ENCODE measurements around the gene MDC1. TPM values are rescaled to one million over a fixed set of nuclear protein-coding genes. Genes with fewer than 3 reads are reported as not detected.

The MDC1 gene
- total and polyA plus RNA-seq, 2 of the 13 experiments (the other 11 are each of a cell fraction or from before 2014, with no cell fraction given), result 8.4 to 14.0 TPM

DNA sequence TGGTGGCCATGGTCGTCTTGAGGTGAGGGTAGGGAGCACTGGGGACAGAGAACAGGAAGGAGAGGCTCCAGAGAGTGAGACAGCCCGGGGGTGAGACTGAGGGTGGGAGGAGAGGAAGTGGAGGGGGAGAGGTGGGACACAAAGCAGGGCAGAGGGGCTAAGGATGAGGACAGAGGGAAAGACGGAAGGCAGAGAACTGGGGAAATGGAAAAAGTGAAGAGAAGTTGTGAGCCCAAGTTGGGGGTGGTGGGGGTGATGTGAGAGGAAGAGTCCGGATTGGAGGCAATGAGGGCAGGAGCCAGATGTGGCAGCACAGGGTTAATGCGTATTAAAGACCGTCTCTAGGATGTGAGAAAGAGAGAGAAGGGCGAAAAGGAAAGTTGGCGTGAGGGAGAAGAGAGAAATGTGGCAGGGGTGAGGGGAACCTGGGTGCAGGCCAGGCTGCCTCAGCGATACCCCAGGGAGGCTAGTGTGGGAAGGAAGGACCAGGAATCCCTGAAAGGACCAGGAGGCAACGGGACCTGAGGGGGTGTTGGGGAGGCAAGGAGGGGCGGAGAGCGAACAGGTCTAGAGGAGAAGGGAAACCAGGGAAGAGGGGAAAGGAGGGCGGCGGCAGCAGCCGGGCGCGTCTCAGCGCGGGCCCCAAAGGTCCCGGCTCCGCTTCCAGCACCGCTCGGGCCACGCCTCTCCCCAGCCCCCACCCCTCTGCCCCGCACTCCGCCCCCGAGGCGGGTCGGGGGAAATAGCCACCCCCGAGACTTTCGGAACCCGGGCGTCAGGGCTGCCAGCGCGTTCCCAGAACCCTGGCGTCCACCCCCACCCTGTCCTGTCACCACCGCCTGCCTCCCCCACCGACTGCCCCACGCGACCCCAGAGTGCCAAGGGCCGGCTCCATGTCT lies 30.8 kb downstream of the MDC1 start, which contains the start of gene PPP1R18 (continued):
- TF ChIP-seq, protein P1, sequence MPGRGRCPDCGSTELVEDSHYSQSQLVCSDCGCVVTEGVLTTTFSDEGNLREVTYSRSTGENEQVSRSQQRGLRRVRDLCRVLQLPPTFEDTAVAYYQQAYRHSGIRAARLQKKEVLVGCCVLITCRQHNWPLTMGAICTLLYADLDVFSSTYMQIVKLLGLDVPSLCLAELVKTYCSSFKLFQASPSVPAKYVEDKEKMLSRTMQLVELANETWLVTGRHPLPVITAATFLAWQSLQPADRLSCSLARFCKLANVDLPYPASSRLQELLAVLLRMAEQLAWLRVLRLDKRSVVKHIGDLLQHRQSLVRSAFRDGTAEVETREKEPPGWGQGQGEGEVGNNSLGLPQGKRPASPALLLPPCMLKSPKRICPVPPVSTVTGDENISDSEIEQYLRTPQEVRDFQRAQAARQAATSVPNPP (CRISPR knock-in tag; IDR thresholded peaks at IDR 0.05), result no peak
- TF ChIP-seq ZKSCAN8 (CRISPR knock-in tag; IDR thresholded peaks at IDR 0.05; ENCODE audit: borderline replicate concordance), result no peak
- TF ChIP-seq JUND (CRISPR knock-in tag; IDR thresholded peaks at IDR 0.05), result no peak
- TF ChIP-seq, protein P2, sequence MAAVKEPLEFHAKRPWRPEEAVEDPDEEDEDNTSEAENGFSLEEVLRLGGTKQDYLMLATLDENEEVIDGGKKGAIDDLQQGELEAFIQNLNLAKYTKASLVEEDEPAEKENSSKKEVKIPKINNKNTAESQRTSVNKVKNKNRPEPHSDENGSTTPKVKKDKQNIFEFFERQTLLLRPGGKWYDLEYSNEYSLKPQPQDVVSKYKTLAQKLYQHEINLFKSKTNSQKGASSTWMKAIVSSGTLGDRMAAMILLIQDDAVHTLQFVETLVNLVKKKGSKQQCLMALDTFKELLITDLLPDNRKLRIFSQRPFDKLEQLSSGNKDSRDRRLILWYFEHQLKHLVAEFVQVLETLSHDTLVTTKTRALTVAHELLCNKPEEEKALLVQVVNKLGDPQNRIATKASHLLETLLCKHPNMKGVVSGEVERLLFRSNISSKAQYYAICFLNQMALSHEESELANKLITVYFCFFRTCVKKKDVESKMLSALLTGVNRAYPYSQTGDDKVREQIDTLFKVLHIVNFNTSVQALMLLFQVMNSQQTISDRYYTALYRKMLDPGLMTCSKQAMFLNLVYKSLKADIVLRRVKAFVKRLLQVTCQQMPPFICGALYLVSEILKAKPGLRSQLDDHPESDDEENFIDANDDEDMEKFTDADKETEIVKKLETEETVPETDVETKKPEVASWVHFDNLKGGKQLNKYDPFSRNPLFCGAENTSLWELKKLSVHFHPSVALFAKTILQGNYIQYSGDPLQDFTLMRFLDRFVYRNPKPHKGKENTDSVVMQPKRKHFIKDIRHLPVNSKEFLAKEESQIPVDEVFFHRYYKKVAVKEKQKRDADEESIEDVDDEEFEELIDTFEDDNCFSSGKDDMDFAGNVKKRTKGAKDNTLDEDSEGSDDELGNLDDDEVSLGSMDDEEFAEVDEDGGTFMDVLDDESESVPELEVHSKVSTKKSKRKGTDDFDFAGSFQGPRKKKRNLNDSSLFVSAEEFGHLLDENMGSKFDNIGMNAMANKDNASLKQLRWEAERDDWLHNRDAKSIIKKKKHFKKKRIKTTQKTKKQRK (IDR thresholded peaks at IDR 0.05; ENCODE audit: low read length), result no peak
- TF ChIP-seq ZNF350 (CRISPR knock-in tag; IDR thresholded peaks at IDR 0.05; ENCODE audit: borderline replicate concordance, low read depth), result no peak
- TF ChIP-seq ZFP41 (CRISPR knock-in tag; IDR thresholded peaks at IDR 0.05; ENCODE audit: borderline replicate concordance), result no peak
- TF ChIP-seq ZNF720 (CRISPR knock-in tag; IDR thresholded peaks at IDR 0.05), result no peak
- TF ChIP-seq ZNF441 (CRISPR knock-in tag; IDR thresholded peaks at IDR 0.05; ENCODE audit: borderline replicate concordance), result peak; percentile 31; the same call in 1 of the 2 replicates
- TF ChIP-seq POLR2AphosphoS5 (IDR thresholded peaks at IDR 0.05; ENCODE audit: low read depth, low read length), result no peak
- TF ChIP-seq ZNF329 (CRISPR knock-in tag; IDR thresholded peaks at IDR 0.05; ENCODE audit: low read depth), result no peak
- TF ChIP-seq ZNF772 (CRISPR knock-in tag; IDR thresholded peaks at IDR 0.05), result peak; percentile 46; the same call in 1 of the 2 replicates
- TF ChIP-seq, protein P3, sequence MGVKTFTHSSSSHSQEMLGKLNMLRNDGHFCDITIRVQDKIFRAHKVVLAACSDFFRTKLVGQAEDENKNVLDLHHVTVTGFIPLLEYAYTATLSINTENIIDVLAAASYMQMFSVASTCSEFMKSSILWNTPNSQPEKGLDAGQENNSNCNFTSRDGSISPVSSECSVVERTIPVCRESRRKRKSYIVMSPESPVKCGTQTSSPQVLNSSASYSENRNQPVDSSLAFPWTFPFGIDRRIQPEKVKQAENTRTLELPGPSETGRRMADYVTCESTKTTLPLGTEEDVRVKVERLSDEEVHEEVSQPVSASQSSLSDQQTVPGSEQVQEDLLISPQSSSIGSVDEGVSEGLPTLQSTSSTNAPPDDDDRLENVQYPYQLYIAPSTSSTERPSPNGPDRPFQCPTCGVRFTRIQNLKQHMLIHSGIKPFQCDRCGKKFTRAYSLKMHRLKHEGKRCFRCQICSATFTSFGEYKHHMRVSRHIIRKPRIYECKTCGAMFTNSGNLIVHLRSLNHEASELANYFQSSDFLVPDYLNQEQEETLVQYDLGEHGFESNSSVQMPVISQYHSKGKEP (CRISPR knock-in tag; IDR thresholded peaks at IDR 0.05), result no peak
- no peak for TF ChIP-seq LCORL (IDR thresholded peaks at IDR 0.05)
- TF ChIP-seq LCORL (CRISPR knock-in tag; IDR thresholded peaks at IDR 0.05), result no peak; the same call in 1 of the 2 replicates
- TF ChIP-seq ESRRA (CRISPR knock-in tag; IDR thresholded peaks at IDR 0.05; ENCODE audit: low read depth), result no peak
- TF ChIP-seq SIX1 (CRISPR knock-in tag; IDR thresholded peaks at IDR 0.05; ENCODE audit: borderline replicate concordance), result no peak
- TF ChIP-seq PITX1 (CRISPR knock-in tag; IDR thresholded peaks at IDR 0.05), result no peak
- TF ChIP-seq JDP2 (CRISPR knock-in tag; IDR thresholded peaks at IDR 0.05; ENCODE audit: borderline replicate concordance), result no peak
- 0 out of 2 replicates have a peak, but pooled peaks have one; percentile 51 for TF ChIP-seq EEA1 (CRISPR knock-in tag; IDR thresholded peaks at IDR 0.05; ENCODE audit: borderline replicate concordance)
- no peak for TF ChIP-seq RCOR2 (CRISPR knock-in tag; IDR thresholded peaks at IDR 0.05)
- no peak for TF ChIP-seq GPBP1L1 (CRISPR knock-in tag; IDR thresholded peaks at IDR 0.05)
- no peak for TF ChIP-seq HOXA7 (CRISPR knock-in tag; IDR thresholded peaks at IDR 0.05)
- TF ChIP-seq MED8 (CRISPR knock-in tag; IDR thresholded peaks at IDR 0.05; ENCODE audit: insufficient replicate concordance), result no peak

Measured in HepG2 (cell line).